Hematopoietic multipotent progenitor cell treated with erythropoietin and hydrocortisone succinate and interleukin-3 and kit ligand, for 4 days (in vitro differentiated cells): Measurements from ENCODE around the gene MLLT6.
A peak's percentile ranks its signal among the peaks of the same experiment; 100 is the strongest.

Experiments used
- DNase-seq: peaks from one replicate; pipeline ENCODE4 v3.0.0-alpha.2; 2015

Gene MLLT6

GRCh38 chr17:38729886-38730525, 24.9 kb downstream of the MLLT6 start, which contains the start of gene CISD3:
TSS of gene CISD3 (plus strand) at chr17:38730341. CDS start at chr17:38730359, 18 bp downstream.
- peak; percentile 96 for DNase-seq

- DNase-seq, result peak; percentile 54
These were observed 25.7 kb downstream of the MLLT6 start for GRCh38 chr17:38730526-38731379.

GRCh38 chr17:38731526-38732294, 26.6 kb downstream of the MLLT6 start:
- DNase-seq, result no peak

- peak; percentile 42 for DNase-seq
These were observed 27.6 kb downstream of the MLLT6 start for GRCh38 chr17:38732376-38733281.

GRCh38 chr17:38733282-38733981, 28.4 kb downstream of the MLLT6 start:
- DNase-seq, result no peak

- DNase-seq, result peak; percentile 45
These were observed 29.2 kb downstream of the MLLT6 start for GRCh38 chr17:38733982-38734973.

DNA sequence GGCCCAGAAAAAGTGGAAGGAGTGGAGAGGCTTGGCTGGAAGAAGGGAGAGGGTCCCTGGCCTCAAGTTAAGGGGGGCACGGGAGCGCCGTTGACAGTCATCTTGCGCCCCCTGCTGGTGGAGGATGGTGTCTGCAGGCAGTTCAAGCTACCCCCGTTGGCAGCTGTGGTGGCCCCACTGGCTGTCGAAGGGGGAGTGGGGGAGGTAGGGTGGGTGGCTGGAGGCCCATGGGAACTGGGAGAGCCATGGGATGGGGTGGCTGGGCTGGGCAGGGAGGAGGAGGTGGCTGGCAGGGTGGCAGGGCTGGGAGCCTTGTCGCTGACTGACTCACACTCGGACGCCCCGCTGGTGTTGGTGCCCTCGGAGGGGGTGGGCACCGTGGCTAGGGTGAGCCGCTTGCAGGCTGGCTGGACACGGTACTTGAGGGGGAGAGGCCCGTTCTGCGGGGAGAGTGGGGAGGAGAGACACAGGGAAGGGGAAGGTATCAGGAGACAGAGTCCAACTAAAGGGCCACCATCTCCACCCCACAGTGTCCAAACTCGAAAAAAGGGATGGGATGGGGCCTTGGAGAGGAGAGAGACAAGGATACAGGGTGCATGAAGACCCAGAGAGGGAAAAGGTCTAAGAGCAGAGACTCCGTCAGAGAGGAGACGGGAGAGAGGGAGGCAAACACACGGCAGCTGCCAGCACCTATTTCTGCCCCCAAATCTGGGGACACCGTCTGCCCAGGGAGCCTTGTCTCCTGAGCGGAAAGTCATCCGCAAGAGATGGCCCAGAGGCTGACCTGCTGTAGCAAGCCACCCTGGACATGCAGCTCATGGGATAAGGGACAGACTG, 30.3 kb downstream of the MLLT6 start:
- DNase-seq, result peak; percentile 70

- no peak for DNase-seq
These were observed 33.1 kb downstream of the MLLT6 start for GRCh38 chr17:38738007-38738662.

DNA sequence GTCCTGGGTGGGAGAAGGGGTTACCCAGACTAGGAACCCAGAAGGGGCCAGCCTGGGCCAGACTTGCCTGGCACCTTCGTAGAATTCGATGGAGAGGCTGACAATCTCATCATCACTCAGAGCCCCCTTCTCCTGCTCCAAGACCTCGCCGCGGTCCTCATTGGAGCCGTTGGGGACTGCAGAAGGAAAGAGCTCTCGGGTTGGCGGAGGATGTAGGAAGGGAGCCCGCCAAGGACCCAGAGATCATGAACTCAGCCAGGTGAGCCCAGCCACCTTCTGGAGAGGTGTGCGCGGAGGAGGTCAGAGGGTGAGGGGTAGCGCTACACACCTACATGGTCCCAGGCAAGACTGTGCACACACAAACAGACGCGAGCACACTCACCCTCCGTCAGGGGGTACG, 33.6 kb downstream of the MLLT6 start:
- DNase-seq, result no peak

GRCh38 chr17:38739305-38739704, 34.2 kb downstream of the MLLT6 start:
- no peak for DNase-seq

DNA sequence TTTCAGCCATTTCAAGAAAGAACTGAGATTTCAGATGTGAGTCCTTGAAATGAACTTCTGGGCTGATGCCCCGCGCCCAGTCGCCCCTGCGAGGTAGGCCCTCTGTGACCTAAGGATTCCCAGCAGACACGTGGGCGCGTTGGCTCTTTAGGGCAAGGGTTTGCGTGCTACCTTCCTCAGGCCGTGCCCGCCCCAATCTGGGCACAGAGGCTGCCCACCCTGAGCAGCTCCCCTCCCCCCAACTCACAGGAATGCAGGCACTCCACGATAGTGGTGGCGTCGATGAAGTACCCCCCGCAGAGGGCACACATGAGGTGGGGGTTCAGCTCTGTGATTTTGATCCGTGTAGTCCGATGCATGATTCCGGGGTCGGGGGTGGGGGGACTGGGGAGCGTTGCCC, 35.0 kb downstream of the MLLT6 start:
- DNase-seq, result no peak

GRCh38 chr17:38740806-38741205, 35.7 kb downstream of the MLLT6 start:
- DNase-seq, result no peak

DNA sequence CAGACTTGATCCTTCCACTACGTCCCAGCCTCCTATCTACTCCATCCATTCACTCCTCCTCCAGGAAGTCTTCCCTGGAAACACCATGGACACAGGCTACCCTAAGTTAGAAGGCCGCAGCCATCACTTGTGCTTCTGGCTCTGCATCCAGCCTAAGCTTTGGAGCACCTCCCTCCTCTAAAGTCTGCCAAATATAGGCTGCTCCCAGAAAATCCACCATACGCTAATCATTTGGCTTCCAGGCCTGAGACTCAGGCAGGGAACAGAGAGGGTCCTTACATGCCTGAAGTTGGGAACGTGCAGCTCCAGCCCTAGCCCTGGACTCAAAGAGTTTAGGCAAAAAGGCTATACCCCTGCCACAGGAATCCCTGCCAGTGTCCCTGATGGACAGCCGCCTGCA, 36.4 kb downstream of the MLLT6 start:
- DNase-seq, result no peak

DNA sequence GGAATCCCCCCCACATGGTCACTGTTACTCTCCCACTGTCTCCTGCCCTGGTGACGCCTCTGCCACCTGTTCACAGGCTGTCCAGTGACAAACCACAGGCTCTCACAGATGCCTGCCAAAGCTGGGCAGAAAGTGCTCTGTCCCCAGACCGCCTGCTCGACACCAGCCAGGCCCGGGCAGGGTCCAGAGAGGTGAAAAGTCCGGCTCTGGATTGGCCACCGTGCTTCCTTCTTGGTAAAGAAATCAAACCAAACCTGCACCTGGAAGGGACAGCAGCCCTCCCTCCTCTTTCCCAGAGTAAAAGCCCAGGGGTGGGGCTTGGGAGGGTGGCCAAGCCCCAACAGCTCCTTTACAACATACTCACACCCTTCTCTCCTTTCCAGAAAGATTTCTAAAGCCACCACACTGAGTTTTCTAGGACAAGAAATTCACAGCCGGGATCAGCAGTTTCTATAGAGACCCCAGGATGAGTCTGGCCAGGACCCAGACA, 36.9 kb downstream of the MLLT6 start:
- DNase-seq, result no peak

DNA sequence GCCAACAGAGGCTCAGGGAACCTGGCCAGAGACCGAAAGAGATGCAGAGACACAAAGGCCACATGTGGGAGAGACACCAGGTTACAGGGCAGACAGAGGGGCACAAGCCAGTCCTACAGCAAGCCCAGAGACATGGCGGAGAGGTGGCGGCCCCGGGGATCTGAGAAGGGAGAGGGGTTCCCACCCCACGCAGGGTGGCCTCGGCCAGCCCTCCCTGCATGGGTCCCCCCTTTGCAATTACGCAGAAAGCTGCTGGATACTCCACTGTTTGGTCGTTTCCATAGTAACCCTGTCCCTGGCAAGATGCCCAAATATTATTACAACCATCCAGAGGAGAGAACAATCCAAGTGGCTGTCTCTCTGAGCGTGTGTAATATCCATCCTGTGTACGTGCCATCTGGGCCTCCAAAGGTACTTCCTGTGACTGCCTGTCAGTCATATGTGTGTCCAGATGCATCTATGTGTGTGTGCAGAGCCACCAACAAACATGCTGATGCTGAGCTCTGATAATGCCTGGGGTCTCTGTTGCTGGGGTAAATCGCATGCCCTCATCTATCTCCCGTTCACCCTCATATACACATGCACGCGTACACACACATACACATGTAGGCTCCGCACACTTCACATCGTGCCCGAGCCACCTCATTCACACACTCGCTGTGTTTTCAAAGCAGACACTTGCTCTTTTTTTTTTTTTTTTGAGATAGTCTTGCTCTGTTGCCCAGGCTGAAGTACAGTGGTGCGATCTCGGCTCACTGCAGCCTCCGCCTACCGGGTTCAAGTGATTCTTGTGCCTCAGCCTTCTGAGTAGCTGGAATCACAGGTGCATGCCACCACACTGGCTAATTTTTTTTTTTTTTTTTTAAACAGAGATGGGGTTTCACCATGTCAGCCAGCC, 37.6 kb downstream of the MLLT6 start:
- DNase-seq, result peak; percentile 47

GRCh38 chr17:38743556-38744171, 38.6 kb downstream of the MLLT6 start:
- no peak for DNase-seq

GRCh38 chr17:38745545-38745944, 40.5 kb downstream of the MLLT6 start:
- no peak for DNase-seq
